Measurements from ENCODE around the gene SCCPDH.
"Not testable (repeated sequence)": the region's sequence is repeated elsewhere in the genome, so short reads cannot be mapped to it uniquely, and the experiment has no call there.

Gene SCCPDH

GRCh38 chr1:246746155-246746554 is 21.9 kb downstream of the SCCPDH start:
- H3K4me3 ChIP-seq (ENCODE audit: insufficient read depth, low read depth, low read length); H3K27me3 ChIP-seq (ENCODE audit: control insufficient read depth, insufficient read depth, low read length, poor library complexity, severe bottlenecking); H3K36me3 ChIP-seq (ENCODE audit: control insufficient read depth, insufficient read depth, low read length); H3K9me3 ChIP-seq (ENCODE audit: control insufficient read depth, low read length); H3K27ac ChIP-seq (ENCODE audit: insufficient read depth, low read depth, low read length, poor library complexity, severe bottlenecking); H3K4me1 ChIP-seq (ENCODE audit: control insufficient read depth, insufficient read depth, low read length): not testable (repeated sequence)
- 85 to 94% methylated on average over 3 to 7 of the region's 10 CpGs for WGBS, 2 experiments

GRCh38 chr1:246748006-246748405 is 23.8 kb downstream of the SCCPDH start:
- H3K4me3 ChIP-seq (ENCODE audit: insufficient read depth, low read depth, low read length), result no peak overlapping the region
- H3K4me1 ChIP-seq (ENCODE audit: control insufficient read depth, insufficient read depth, low read length), result no peaks in the 10 kb centered on the region
- H3K27ac ChIP-seq (ENCODE audit: insufficient read depth, low read depth, low read length, poor library complexity, severe bottlenecking), result no peak overlapping the region
- H3K27me3 ChIP-seq (ENCODE audit: control insufficient read depth, insufficient read depth, low read length, poor library complexity, severe bottlenecking), result no peaks in the 10 kb centered on the region
- 97 to 99% methylated on average over 6 to 9 of the region's 9 CpGs for WGBS, 2 experiments
- H3K36me3 ChIP-seq (ENCODE audit: control insufficient read depth, insufficient read depth, low read length), result no peaks in the 10 kb centered on the region
- H3K9me3 ChIP-seq (ENCODE audit: control insufficient read depth, low read length), result no peaks in the 10 kb centered on the region

DNA sequence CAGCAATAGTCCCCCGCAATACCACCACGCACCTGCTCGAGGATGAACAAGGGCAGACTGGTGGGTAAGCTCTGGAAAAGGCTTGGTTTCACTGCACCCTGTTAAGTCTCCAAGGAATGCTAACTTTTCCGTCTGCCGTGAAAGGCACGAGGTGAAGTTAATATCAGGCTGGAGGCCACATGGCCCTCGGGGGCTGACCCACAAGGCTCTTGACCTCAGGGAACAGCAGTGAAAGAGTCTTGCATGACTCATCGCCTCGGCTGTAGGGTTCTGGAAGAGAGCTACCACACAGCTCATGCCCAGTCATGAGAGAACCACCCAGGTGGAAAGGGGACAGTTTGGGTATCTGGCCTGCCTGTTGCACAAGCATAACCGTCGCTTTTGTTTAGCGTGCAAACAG is 24.7 kb downstream of the SCCPDH start:
- WGBS, 2 experiments, result 94 to 96% methylated on average over 12 of the region's 12 CpGs
- Histone ChIP-seq H3K36me3 (ENCODE audit: control insufficient read depth, insufficient read depth, low read length) (no peaks in the 10 kb centered on the region), H3K27ac (ENCODE audit: insufficient read depth, low read depth, low read length, poor library complexity, severe bottlenecking) (no peak overlapping the region), H3K27me3 (ENCODE audit: control insufficient read depth, insufficient read depth, low read length, poor library complexity, severe bottlenecking) (no peaks in the 10 kb centered on the region), H3K9me3 (ENCODE audit: control insufficient read depth, low read length) (no peaks in the 10 kb centered on the region), H3K4me3 (ENCODE audit: insufficient read depth, low read depth, low read length) (no peak overlapping the region), H3K4me1 (ENCODE audit: control insufficient read depth, insufficient read depth, low read length) (no peaks in the 10 kb centered on the region)

- Histone ChIP-seq H3K4me1 (ENCODE audit: control insufficient read depth, insufficient read depth, low read length) (no peaks in the 10 kb centered on the region), H3K27ac (ENCODE audit: insufficient read depth, low read depth, low read length, poor library complexity, severe bottlenecking) (no peak overlapping the region), H3K36me3 (ENCODE audit: control insufficient read depth, insufficient read depth, low read length) (no peaks in the 10 kb centered on the region), H3K9me3 (ENCODE audit: control insufficient read depth, low read length) (no peaks in the 10 kb centered on the region), H3K27me3 (ENCODE audit: control insufficient read depth, insufficient read depth, low read length, poor library complexity, severe bottlenecking) (no peaks in the 10 kb centered on the region), H3K4me3 (ENCODE audit: insufficient read depth, low read depth, low read length) (no peak overlapping the region)
- WGBS, 2 experiments, result 94% methylated on average over 6 to 7 of the region's 7 CpGs
These were observed 26.5 kb downstream of the SCCPDH start for GRCh38 chr1:246750752-246751151.

- WGBS, 2 experiments, result 69 to 71% methylated on average over 22 of the region's 22 CpGs
- H3K36me3 ChIP-seq (ENCODE audit: control insufficient read depth, insufficient read depth, low read length), result no peaks in the 10 kb centered on the region
- no peak overlapping the region for H3K4me3 ChIP-seq (ENCODE audit: insufficient read depth, low read depth, low read length)
- H3K9me3 ChIP-seq (ENCODE audit: control insufficient read depth, low read length), result no peaks in the 10 kb centered on the region
- no peaks in the 10 kb centered on the region for H3K4me1 ChIP-seq (ENCODE audit: control insufficient read depth, insufficient read depth, low read length)
- no peaks in the 10 kb centered on the region for H3K27me3 ChIP-seq (ENCODE audit: control insufficient read depth, insufficient read depth, low read length, poor library complexity, severe bottlenecking)
- no peak overlapping the region for H3K27ac ChIP-seq (ENCODE audit: insufficient read depth, low read depth, low read length, poor library complexity, severe bottlenecking)
These were observed 29.7 kb downstream of the SCCPDH start for GRCh38 chr1:246753670-246754535.

DNA sequence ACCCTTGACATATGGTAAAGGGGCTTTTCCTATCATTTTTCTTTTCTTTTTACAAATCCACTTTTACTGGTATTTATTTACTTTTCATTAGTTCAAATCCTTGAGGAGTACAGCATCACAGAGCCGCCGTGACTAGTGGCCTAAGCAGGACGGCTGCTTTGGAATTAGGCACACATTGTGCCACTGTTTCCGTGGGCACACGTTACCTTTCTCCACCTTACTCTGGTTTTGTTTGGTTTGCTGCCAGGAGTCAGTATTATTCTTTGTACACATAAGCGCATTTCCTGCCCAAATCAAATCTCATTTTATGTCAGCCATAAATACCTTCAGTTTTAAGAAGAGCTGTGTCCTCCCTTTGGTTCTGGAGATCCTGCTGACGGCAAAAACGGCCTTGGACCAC is 31.2 kb downstream of the SCCPDH start:
- H3K36me3 ChIP-seq (ENCODE audit: control insufficient read depth, insufficient read depth, low read length), result peaks cover under 1% of the 10 kb centered on the region
- H3K9me3 ChIP-seq (ENCODE audit: control insufficient read depth, low read length), result no peaks in the 10 kb centered on the region
- H3K4me1 ChIP-seq (ENCODE audit: control insufficient read depth, insufficient read depth, low read length), result no peaks in the 10 kb centered on the region
- 83 to 88% methylated on average over 8 of the region's 8 CpGs for WGBS, 2 experiments
- H3K27me3 ChIP-seq (ENCODE audit: control insufficient read depth, insufficient read depth, low read length, poor library complexity, severe bottlenecking), result no peaks in the 10 kb centered on the region
- H3K4me3 ChIP-seq (ENCODE audit: insufficient read depth, low read depth, low read length), result no peak overlapping the region
- no peak overlapping the region for H3K27ac ChIP-seq (ENCODE audit: insufficient read depth, low read depth, low read length, poor library complexity, severe bottlenecking)

DNA sequence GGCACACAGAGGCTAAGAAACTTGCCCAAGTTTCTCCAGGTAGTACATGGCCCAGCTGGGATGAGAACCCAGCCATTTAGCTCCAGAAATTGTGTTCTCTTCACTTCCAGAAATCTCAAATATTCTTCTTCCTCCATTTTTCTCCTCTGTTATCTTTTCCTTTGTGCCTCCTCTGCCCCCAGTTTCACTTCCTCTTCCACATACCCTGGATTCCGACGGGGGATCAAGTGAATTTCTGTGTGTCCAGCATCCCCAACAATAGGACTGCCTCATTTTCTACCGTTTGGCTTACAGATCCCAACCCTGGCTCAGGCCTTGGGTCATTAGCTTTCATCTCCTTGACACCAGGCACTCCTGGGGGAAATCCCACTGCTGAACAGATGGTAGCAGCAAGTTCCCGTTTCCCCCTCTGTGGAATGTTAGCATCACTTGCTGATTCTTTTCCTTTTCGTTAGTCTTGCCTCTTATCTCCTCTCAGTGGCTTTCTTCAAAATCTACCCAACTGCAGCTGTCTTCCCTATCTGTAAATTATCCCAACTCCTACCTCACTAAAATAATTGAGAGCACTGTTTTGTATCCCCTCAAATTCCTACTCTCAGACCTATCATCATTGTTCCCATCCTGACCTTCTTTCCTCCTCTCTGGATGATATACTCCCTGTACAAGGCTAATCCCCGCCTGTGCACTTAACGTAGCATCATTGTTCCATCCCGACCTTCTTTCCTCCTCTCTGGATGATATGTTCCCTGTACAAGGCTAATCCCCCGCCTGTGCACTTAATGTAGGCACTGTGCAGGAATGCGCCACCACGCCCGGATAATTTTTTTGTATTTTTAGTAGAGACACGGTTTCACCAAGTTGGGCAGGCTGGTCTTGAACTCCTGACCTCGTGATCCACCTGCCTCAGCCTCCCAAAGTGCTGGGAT is 36.5 kb downstream of the SCCPDH start:
- Histone ChIP-seq H3K27me3 (ENCODE audit: control insufficient read depth, insufficient read depth, low read length, poor library complexity, severe bottlenecking) (no peaks in the 10 kb centered on the region), H3K36me3 (ENCODE audit: control insufficient read depth, insufficient read depth, low read length) (peaks cover 11% of the 10 kb centered on the region), H3K27ac (ENCODE audit: insufficient read depth, low read depth, low read length, poor library complexity, severe bottlenecking) (no peak overlapping the region), H3K4me3 (ENCODE audit: insufficient read depth, low read depth, low read length) (no peak overlapping the region), H3K4me1 (ENCODE audit: control insufficient read depth, insufficient read depth, low read length) (no peaks in the 10 kb centered on the region), H3K9me3 (ENCODE audit: control insufficient read depth, low read length) (no peaks in the 10 kb centered on the region)
- 89 to 92% methylated on average over 14 of the region's 14 CpGs for WGBS, 2 experiments

DNA sequence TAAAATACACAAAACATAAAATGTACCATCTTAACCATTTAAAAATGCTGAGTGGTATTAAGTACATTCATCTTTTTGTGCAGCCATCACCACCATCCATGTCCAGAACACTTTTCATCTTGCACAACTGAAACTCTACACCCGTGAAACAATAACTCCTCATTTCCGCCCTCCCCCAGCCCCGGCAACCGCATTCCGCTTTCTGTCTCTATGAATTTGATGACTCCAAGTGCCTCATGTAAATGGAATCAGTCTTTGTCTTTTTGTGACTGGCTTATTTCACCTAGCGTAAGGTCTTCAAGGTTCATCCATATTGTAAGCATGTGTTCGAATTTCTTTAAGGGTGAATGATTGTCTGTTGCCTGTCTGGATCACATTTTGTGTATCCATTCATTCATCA is 37.2 kb downstream of the SCCPDH start:
- no peak overlapping the region for H3K27ac ChIP-seq (ENCODE audit: insufficient read depth, low read depth, low read length, poor library complexity, severe bottlenecking)
- no peak overlapping the region for H3K4me3 ChIP-seq (ENCODE audit: insufficient read depth, low read depth, low read length)
- 90 to 92% methylated on average over 7 of the region's 7 CpGs for WGBS, 2 experiments
- H3K4me1 ChIP-seq (ENCODE audit: control insufficient read depth, insufficient read depth, low read length), result no peaks in the 10 kb centered on the region
- H3K27me3 ChIP-seq (ENCODE audit: control insufficient read depth, insufficient read depth, low read length, poor library complexity, severe bottlenecking), result no peaks in the 10 kb centered on the region
- peaks cover 11% of the 10 kb centered on the region for H3K36me3 ChIP-seq (ENCODE audit: control insufficient read depth, insufficient read depth, low read length)
- H3K9me3 ChIP-seq (ENCODE audit: control insufficient read depth, low read length), result no peaks in the 10 kb centered on the region

DNA sequence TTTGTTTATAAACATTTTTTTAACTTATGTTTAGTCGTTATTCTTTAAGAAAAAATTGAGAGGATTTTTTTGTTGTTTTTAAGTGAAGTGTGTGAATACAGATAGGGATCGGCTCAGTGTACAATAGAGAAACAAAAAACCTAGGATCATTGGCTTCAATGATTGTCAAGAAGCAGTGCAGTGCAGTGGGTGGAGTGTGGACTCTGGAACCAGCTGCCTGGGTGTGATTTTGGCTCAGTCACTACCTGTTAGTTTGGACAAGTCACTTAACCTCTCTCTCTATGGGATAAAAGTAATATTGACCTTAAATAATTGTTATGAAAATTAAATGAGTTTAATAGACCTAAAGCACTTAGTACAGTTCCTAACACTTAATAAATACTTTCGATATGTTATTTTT is 41.3 kb downstream of the SCCPDH start:
- 92 to 98% methylated on average over 2 of the region's 3 CpGs for WGBS, 2 experiments
- H3K4me1 ChIP-seq (ENCODE audit: control insufficient read depth, insufficient read depth, low read length), result no peaks in the 10 kb centered on the region
- H3K27me3 ChIP-seq (ENCODE audit: control insufficient read depth, insufficient read depth, low read length, poor library complexity, severe bottlenecking), result no peaks in the 10 kb centered on the region
- H3K27ac ChIP-seq (ENCODE audit: insufficient read depth, low read depth, low read length, poor library complexity, severe bottlenecking), result no peak overlapping the region
- no peak overlapping the region for H3K4me3 ChIP-seq (ENCODE audit: insufficient read depth, low read depth, low read length)
- H3K36me3 ChIP-seq (ENCODE audit: control insufficient read depth, insufficient read depth, low read length), result peaks cover 10% of the 10 kb centered on the region
- H3K9me3 ChIP-seq (ENCODE audit: control insufficient read depth, low read length), result no peaks in the 10 kb centered on the region

DNA sequence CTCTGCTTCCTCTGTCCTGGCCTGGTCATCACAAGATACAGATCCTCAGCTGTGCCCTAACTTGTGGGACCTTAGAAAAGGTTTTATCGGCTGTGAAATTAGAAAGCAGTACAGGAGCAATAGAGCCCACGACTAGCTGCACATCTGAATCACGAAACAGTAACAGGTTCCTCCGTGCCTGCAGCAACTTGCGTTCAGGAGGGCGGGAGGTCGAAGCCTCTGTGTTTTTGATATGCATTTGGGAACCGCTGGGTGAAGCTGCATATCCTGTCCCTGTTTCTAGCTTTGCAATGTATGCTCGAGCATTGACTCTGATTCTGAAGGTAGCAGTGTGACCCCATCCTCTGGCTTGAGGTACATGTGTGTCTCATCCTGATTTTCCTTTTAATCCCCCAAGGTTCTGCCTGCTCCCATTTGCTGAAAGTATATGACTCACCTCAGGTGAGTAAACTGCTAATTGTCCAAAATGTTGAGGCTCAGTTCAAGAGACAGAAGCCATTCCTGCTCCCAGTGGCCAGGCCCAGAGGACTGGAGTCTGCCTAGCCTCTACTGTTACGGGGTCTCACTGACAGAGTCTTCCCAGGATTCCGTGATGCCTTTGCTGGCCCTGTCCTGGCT is 44.3 kb downstream of the SCCPDH start:
- H3K9me3 ChIP-seq (ENCODE audit: control insufficient read depth, low read length), result no peaks in the 10 kb centered on the region
- H3K4me1 ChIP-seq (ENCODE audit: control insufficient read depth, insufficient read depth, low read length), result no peaks in the 10 kb centered on the region
- WGBS, 2 experiments, result 74 to 78% methylated on average over 11 of the region's 11 CpGs
- no peak overlapping the region for H3K27ac ChIP-seq (ENCODE audit: insufficient read depth, low read depth, low read length, poor library complexity, severe bottlenecking)
- H3K27me3 ChIP-seq (ENCODE audit: control insufficient read depth, insufficient read depth, low read length, poor library complexity, severe bottlenecking), result no peaks in the 10 kb centered on the region
- no peak overlapping the region for H3K4me3 ChIP-seq (ENCODE audit: insufficient read depth, low read depth, low read length)
- no peaks in the 10 kb centered on the region for H3K36me3 ChIP-seq (ENCODE audit: control insufficient read depth, insufficient read depth, low read length)
